NCI-H2029 (cell line): ENCODE results near the gene RASL12.
"Not testable (repeated sequence)": the region's sequence is repeated elsewhere in the genome, so short reads cannot be mapped to it uniquely, and the experiment has no call there.

Experiments used
- DNase-seq: peaks from one replicate; lab custom pipeline; 2025; lab: John Stamatoyannopoulos, UW

Gene RASL12

DNA sequence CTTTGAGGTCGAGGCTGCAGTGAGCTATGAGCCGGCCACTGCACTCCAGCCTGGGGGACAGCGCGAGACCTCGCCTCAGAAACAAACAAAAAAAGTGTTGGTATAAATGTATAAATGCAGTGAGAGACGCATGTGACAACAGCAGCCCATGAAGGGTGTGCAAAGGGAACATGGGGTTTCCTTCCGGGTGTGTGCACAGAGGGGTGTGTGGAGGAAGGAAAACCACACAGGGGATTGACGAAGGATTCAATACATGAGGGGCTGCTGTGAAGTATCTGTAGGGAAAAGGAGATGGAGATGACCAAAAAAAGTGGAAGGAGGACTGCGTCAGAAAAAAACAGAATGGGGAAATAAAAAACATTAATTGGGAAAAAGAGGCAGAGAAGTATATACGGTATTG is 39.5 kb downstream of the RASL12 start:
- no peak for DNase-seq

DNA sequence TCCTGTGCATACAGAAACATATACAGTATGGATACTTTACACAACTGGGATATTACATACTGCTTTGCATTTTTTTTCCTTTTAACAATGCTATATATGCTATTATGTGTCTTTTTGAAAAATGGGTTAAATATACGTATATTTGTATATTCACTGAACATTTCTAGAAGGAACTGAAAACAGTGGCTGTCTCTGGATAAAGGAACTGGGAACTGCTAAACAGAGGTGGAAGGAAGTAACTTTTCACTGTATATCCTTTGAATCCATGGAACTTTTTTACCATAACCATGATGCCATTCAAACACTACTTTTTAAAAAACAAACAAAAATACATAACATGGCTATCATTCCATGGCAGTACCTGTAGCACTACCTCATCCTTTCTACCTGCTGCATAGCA is 40.2 kb downstream of the RASL12 start:
- no peak for DNase-seq

DNA sequence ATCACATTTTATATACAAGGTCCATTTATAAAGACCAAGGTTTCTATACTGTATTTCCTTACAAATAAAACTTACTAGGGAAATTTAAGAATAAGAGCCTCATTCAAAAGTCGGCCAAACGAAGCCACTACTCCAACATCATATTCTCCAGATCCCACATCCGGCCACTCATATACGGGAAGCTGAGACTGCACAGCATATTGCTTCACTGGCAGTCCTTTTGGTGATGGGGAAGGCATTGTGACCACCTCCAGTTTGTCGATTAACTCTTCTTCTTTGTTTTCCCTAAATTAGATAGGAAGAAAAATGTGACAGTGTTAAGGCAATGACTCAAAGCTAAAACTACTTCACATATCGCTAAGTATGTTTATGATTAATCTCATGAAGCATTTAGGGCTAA is 41.0 kb downstream of the RASL12 start:
- no peak for DNase-seq

DNA sequence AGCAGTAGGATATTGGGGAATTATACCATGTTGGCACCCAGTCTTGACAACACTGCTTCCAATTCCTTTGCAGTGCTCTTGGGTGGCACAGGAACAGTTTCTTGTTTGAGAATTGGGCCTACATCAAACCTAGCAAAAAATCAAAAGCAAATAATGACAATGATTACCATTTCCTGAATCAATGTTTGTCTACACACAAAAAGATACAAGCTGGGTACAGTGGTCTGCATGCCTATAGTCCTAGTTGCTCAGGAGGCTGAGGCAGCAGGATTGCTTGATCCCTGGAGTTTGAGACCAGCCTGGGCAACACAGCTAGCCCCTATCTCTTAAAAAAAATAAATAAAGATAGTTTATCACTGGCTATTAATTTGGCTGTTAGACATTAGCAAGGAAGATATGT is 46.3 kb downstream of the RASL12 start:
- no peak for DNase-seq

DNA sequence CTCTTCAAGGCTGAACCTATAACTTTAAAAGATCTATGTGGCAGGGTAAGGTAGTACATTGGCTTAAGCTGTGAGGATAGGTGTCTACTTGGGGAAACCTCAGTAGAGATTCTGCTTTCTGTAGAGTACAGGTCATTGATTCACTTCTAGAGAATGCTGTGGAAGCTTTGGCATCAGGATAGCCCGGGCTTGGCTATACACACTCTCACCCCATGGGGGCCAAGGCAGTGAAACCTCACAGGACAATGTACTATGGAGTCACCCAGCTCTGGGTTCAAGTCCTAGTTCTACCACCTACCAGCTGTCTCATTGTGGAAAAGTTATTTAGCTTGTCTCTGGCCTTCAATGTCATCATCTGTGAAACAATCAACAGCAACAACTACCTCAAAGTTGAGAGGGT is 47.4 kb downstream of the RASL12 start:
- DNase-seq, result no peak

DNA sequence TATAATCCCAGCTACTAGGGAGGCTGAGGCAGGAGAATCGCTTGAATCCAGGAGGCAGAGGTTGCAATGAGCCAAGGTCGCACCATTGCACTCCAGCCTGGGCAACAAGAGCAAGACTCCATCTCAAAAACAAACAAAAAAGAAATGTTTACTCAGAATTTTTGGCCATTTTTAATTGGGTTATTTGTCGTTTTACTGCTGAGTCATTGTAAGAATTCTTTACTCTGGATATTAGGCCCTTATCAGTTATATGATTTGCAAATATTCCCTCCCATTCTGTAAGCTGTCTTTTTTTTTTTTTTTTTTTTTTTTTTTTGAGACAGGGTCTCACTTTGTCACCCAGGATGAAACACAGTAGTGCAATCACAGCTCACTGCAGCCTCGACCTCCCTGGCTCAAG is 56.6 kb downstream of the RASL12 start:
- DNase-seq, result not testable (repeated sequence)

DNA sequence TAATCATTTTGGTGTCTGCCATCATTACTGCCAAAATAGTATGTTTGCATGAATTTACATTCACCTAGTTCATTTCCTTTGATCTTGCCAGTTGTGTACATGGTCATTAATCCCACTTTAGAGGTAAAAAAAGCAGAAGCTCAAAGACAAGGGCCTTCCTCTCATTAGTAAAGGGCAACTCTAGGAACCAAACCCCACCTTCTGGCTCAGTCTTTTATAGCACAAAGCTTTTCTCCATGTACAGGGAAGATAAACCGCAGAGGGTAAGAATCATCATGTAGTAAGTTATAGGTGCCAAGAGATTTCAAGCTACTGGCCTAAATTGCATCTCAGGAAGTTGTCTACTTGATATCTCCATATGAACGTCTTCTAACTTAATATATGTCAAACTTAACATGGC is 58.8 kb downstream of the RASL12 start:
- no peak for DNase-seq

DNA sequence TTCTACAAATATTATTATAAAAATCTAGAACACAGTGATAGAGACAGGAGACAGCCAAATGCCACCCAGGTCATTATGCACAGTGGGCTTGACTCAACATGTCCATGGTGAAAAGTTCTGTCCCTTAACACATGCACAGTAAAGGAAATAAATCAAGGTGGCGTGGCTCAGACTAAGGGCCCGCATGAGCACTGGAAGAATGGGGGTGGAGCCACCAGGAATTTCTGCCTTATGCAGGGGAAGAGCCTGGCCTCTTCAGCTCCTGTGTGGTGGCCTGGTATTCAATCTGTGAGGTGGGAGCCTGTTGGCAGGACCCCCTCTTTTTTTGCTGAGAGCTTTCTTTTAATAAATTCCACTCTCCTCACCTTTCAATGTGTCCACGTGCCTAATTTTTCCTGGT is 60.9 kb downstream of the RASL12 start:
- no peak for DNase-seq

DNA sequence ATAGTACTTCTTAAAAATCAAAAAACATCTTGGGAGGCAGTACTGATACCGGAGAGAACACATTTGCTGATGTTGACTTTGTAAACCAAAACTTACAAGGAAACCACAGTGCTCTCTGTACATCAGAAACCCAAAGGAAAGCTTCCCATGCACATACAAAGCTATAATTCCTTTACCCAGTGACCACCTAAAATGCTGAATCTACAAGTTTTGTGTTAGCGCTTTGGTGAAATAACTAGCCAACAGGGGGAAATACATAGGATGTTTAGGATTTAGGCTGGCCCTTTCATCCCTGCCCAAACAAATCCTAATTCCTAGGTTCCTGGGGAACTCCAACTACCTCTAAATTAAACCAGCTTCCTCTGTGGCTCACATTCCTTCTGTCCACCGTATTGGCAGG is 62.8 kb downstream of the RASL12 start:
- no peak for DNase-seq
